GM12878 (cell line): ENCODE results near the gene RGL1. TPM values are rescaled to one million over a fixed set of nuclear protein-coding genes. Genes with fewer than 3 reads are reported as not detected.

ENCODE experiments used
- ATAC-seq: fragments of 200-7000 bp; cut with Tn5 transposase; 3 replicates; pipeline ENCODE4 v1.9.1; 2020; ENCODE audit warnings: mild to moderate bottlenecking, moderate library complexity
- BruUV-seq: library from RNA; stranded (reverse); fragments of 400-500 nt; replicated peaks from 2 replicates; lab custom pipeline; 2021; lab: Mats Ljungman, UMichigan
- CTCF ChIA-PET: fragments of 300-600 bp; sonication (Branson Sonifier 250); formaldehyde crosslinking; extraction: SDS; loops from one replicate; lab custom pipeline; 2021; ENCODE audit warnings: inconsistent platforms; lab: Yijun Ruan, JAX
- POLR2A ChIA-PET: fragments of 350-600 bp; formaldehyde crosslinking; extraction: SDS; loops from one replicate; lab custom pipeline; 2021; ENCODE audit warnings: inconsistent platforms; lab: Charles Lee
- RAD21 ChIA-PET: fragments of 300-600 bp; sonication (Branson Sonifier 250); formaldehyde crosslinking; loops from one replicate; lab custom pipeline; 2023; ENCODE audit warnings: antibody characterized with exemption; ENCODE audit not compliant: unreplicated experiment; lab: Charles Lee
- SMC1A ChIA-PET: fragments of 300-600 bp; sonication (Branson Sonifier 250); formaldehyde crosslinking; loops from one replicate; lab custom pipeline; 2023; ENCODE audit not compliant: unreplicated experiment, uncharacterized antibody; lab: Charles Lee
- DNase-seq: peaks from one replicate; pipeline ENCODE4 v3.0.0-alpha.2; 2011; ENCODE audit warnings: low read depth, low spot score
- FAIRE-seq: peaks from 3 replicates; lab custom pipeline; 2011; peaks lifted over from hg19 to GRCh38; lab: Jason Lieb, UNC
- H2AFZ ChIP-seq: 2 replicates; pipeline ENCODE4 v1.6.0; 2011; ENCODE audit warnings: low read depth, low read length, control low read depth; ENCODE audit not compliant: control insufficient read depth
- H3K27ac ChIP-seq: 2 replicates; pipeline ENCODE4 v1.5.1; 2011; ENCODE audit warnings: control low read depth; ENCODE audit not compliant: control insufficient read depth, insufficient read depth
- H3K27me3 ChIP-seq, 2 experiments: replicated peaks in 1 of 2; 2 replicates each; pipeline versions ENCODE4 v1.6.0 to v1.6.1; 2011; ENCODE audit warnings: low read length in 1 of 2; ENCODE audit not compliant: control insufficient read depth in 2 of 2, insufficient read depth in 2 of 2
- H3K36me3 ChIP-seq, 2 experiments: 2 replicates each; pipeline ENCODE4 v1.5.1; 2011; ENCODE audit warnings: low read length in 1 of 2; ENCODE audit not compliant: control insufficient read depth in 2 of 2, insufficient read depth in 2 of 2
- H3K4me1 ChIP-seq: 2 replicates; pipeline ENCODE4 v1.6.1; 2011; ENCODE audit warnings: mild to moderate bottlenecking, low read length, moderate library complexity, mixed read lengths; ENCODE audit not compliant: control insufficient read depth, insufficient read depth
- H3K4me2 ChIP-seq: 2 replicates; pipeline ENCODE4 v1.6.0; 2011; ENCODE audit warnings: control low read depth; ENCODE audit not compliant: control insufficient read depth, insufficient read depth
- H3K4me3 ChIP-seq: fragments of 200-600 bp; sonication (generic); 2 replicates; pipeline ENCODE4 v1.5.1; 2016
- H3K79me2 ChIP-seq: 2 replicates; pipeline ENCODE4 v1.6.0; 2011; ENCODE audit warnings: low read length; ENCODE audit not compliant: control insufficient read depth, insufficient read depth
- H3K9ac ChIP-seq: 2 replicates; pipeline ENCODE4 v1.8.0; 2011; ENCODE audit warnings: low read length, control low read depth, mixed read lengths; ENCODE audit not compliant: control insufficient read depth, insufficient read depth
- H3K9me3 ChIP-seq: replicated peaks from 3 replicates; pipeline ENCODE4 v1.5.1; 2011; ENCODE audit warnings: mild to moderate bottlenecking, low read length; ENCODE audit not compliant: control insufficient read depth, insufficient read depth
- H4K20me1 ChIP-seq: 2 replicates; pipeline ENCODE4 v1.6.0; 2011; ENCODE audit not compliant: control insufficient read depth, insufficient read depth
- DPF2 ChIP-seq: fragments of 450-650 bp; IDR thresholded peaks from 2 replicates; pipeline ENCODE4 v1.6.1; 2017; ENCODE audit warnings: mild to moderate bottlenecking
- EED ChIP-seq: sonication (generic); IDR thresholded peaks from 2 replicates; pipeline ENCODE4 v1.6.1; 2016; ENCODE audit warnings: antibody characterized with exemption, low read depth
- HSF1 ChIP-seq: fragments of 150-350 bp; IDR thresholded peaks from 2 replicates; pipeline ENCODE4 v1.6.1; 2014; ENCODE audit warnings: mild to moderate bottlenecking, low read depth, low read length
- IKZF1 ChIP-seq: fragments of 450-650 bp; conservative IDR thresholded peaks from 2 replicates; pipeline ENCODE4 v1.6.1; 2017; ENCODE audit warnings: antibody characterized with exemption, mild to moderate bottlenecking
- IRF3 ChIP-seq: fragments of 450-650 bp; IDR thresholded peaks from 2 replicates; pipeline ENCODE4 v1.6.1; 2014; ENCODE audit warnings: mild to moderate bottlenecking
- JUNB ChIP-seq: IDR thresholded peaks from 2 replicates; pipeline ENCODE4 v1.6.1; 2016; ENCODE audit warnings: antibody characterized with exemption, mild to moderate bottlenecking
- PML ChIP-seq: IDR thresholded peaks from 2 replicates; pipeline ENCODE4 v1.6.1; 2012; ENCODE audit warnings: low read length, inconsistent platforms
- STAT1 ChIP-seq: fragments of 450-650 bp; conservative IDR thresholded peaks from 2 replicates; pipeline ENCODE4 v1.6.1; 2014; ENCODE audit warnings: antibody characterized with exemption, mild to moderate bottlenecking
- STAT3 ChIP-seq: IDR thresholded peaks from 2 replicates; pipeline ENCODE4 v1.6.1; 2011; ENCODE audit warnings: low read depth, low read length, improper control_type of control experiment
- YBX1 ChIP-seq: fragments of 450-650 bp; IDR thresholded peaks from 2 replicates; pipeline ENCODE4 v1.6.1; 2016; ENCODE audit warnings: antibody characterized with exemption
- ZBTB33 ChIP-seq: fragments of 450-650 bp; IDR thresholded peaks from 2 replicates; pipeline ENCODE4 v1.6.1; 2017; ENCODE audit warnings: mild to moderate bottlenecking
- ZNF207 ChIP-seq: fragments of 450-650 bp; IDR thresholded peaks from 2 replicates; pipeline ENCODE4 v1.6.1; 2014; ENCODE audit warnings: antibody characterized with exemption, mild to moderate bottlenecking, borderline replicate concordance
- ZNF217 ChIP-seq: fragments of 450-650 bp; IDR thresholded peaks from 2 replicates; pipeline ENCODE4 v1.6.1; 2017; ENCODE audit warnings: antibody characterized with exemption, mild to moderate bottlenecking
- ZNF687 ChIP-seq: fragments of 450-650 bp; IDR thresholded peaks from 2 replicates; pipeline ENCODE4 v1.6.1; 2017; ENCODE audit warnings: mild to moderate bottlenecking, moderate library complexity
- WGBS: methylation state at CpG from one replicate; pipeline ENCODE4 v1.1.6; 2016; ENCODE audit warnings: low lambda C conversion rate; ENCODE audit not compliant: insufficient replicate concordance, insufficient coverage; ENCODE audit errors: missing lambda C conversion rate; 5-methylcytosine and 5-hydroxymethylcytosine counted together
- in situ Hi-C: fragments of 300-500 bp; cut with MboI; formaldehyde crosslinking; loops from 9 replicates; pipeline ENCODE4 v1.14.3; 2018; ENCODE audit warnings: mixed read lengths
- intact Hi-C: fragments of 100-400 bp; cut with micrococcal nuclease; formaldehyde crosslinking; loops from one replicate; pipeline ENCODE4 v1.14.2; 2022; ENCODE audit not compliant: unreplicated experiment
- polyA plus RNA-seq, 11 experiments: library from polyadenylated mRNA; depleted of rRNA in 4 of 11; unstranded in 6 of 11; stranded (reverse) in 5 of 11; fragments of >200 nt; fragmentation: Nextera tagmentation in 4 of 11; fragmentation: Illumina TruSeq in 1 of 11; extraction: Ambion mirVana in 4 of 11; extraction: Trizol in 1 of 11; gene quantifications; 1 replicate in 1 of 11; 2 replicates in 10 of 11; pipeline versions ENCODE4 v1.2.1 to v1.2.3, GENCODE V29; 2011 to 2016; ENCODE audit warnings: inconsistent platforms in 2 of 11, missing spikeins in 2 of 11, low read depth in 1 of 11
- total RNA-seq, 4 experiments: library from RNA; depleted of rRNA in 3 of 4; stranded (reverse); fragments of >200 nt in 3 of 4; fragmentation: Illumina TruSeq in 1 of 4; extraction: Trizol in 1 of 4; gene quantifications; 2 replicates each; pipeline versions ENCODE4 v1.2.1 to v1.2.3, GENCODE V29; 2013 to 2021
- TF ChIP-seq, protein P1 (sequence below): fragments of 450-650 bp; IDR thresholded peaks from 2 replicates; pipeline ENCODE4 v1.6.1; 2016; ENCODE audit warnings: mild to moderate bottlenecking

Gene RGL1
- total and polyA plus RNA-seq, 10 of the 15 experiments (the other 5 are each of a cell fraction or from before 2014, with no cell fraction given) = 8.1 to 25.0 (median 19.0) TPM

GRCh38 chr1:183845681-183846080 is 40.8 kb downstream of the RGL1 start:
- FAIRE-seq = no peak
- SMC1A ChIA-PET = interaction anchor here (0.6 to 2.4 kb wide), 17 partner anchors 11 to 150 kb away, joined by 3 to 11 read pairs (median 4); partner anchors contain the start of gene RGL1
- Histone ChIP-seq H3K9ac (0 out of 2 replicates have a peak overlapping the region, but pooled peaks have one; percentile 14), H3K79me2 (peaks cover 37% of the 10 kb centered on the region), H3K36me3 (peaks cover 0 to 5% of the 10 kb centered on the region in 2 experiments; a peak in 2 of 4 replicates)
- RAD21 ChIA-PET = interaction anchor here (1.0 to 2.0 kb wide), 5 partner anchors 24 to 68 kb away, joined by 3 to 9 read pairs (median 6); no protein-coding TSS in a partner anchor
- intact Hi-C loops = no loop called here
- BruUV-seq = no TSS peak
- TF ChIP-seq STAT3 (no peak), ZNF207 (no peak), ZNF687 (no peak), IRF3 (no peak), ZBTB33 (no peak), JUNB (peak; percentile 58), HSF1 (no peak), STAT1 (no peak), PML (no peak), EED (peak; percentile 76), IKZF1 (0 out of 2 replicates have a peak, but pooled peaks have one; percentile 23), DPF2 (no peak), ZNF217 (no peak), YBX1 (no peak)
- TF ChIP-seq, protein P1, sequence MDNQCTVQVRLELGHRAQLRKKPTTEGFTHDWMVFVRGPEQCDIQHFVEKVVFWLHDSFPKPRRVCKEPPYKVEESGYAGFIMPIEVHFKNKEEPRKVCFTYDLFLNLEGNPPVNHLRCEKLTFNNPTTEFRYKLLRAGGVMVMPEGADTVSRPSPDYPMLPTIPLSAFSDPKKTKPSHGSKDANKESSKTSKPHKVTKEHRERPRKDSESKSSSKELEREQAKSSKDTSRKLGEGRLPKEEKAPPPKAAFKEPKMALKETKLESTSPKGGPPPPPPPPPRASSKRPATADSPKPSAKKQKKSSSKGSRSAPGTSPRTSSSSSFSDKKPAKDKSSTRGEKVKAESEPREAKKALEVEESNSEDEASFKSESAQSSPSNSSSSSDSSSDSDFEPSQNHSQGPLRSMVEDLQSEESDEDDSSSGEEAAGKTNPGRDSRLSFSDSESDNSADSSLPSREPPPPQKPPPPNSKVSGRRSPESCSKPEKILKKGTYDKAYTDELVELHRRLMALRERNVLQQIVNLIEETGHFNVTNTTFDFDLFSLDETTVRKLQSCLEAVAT = no peak
- TF ChIP-seq, all 136 proteins: peak for 3
- Histone ChIP-seq H3K27me3 (no peaks in the 10 kb centered on the region), H3K4me2 (peak overlapping the region; percentile 30), H4K20me1 (no peaks in the 10 kb centered on the region), H3K27ac (peak overlapping the region; percentile 99), H3K4me3 (no peak overlapping the region), H3K9me3 (no peaks in the 10 kb centered on the region), H3K4me1 (peaks cover 41% of the 10 kb centered on the region), H2AFZ (no peak overlapping the region; the same call in 1 of the 2 replicates)
- no peak for DNase-seq
- ChIA-PET POLR2A (interaction anchor here (0.5 to 1.3 kb wide), 4 partner anchors 16 to 151 kb away, joined by 3 to 5 read pairs (median 4); no protein-coding TSS in a partner anchor), CTCF (interaction anchor here (0.7 to 2.1 kb wide), 8 partner anchors 13 to 191 kb away, joined by 3 to 8 read pairs (median 6); no protein-coding TSS in a partner anchor)
- WGBS = 65% methylated on average over 3 of the region's 3 CpGs
- in situ Hi-C loops = no loop called here
- no peak for ATAC-seq
